Astrocyte of the cerebellum (primary cell): Measurements from ENCODE around the gene ZNF335.

Experiments
- DNase-seq: peaks from one replicate; pipeline ENCODE4 v3.0.0-alpha.2; 2011; ENCODE audit warnings: low read depth
- H3K4me3 ChIP-seq: 2 replicates; pipeline ENCODE4 v1.5.1; 2011; ENCODE audit warnings: mild to moderate bottlenecking, low read depth, low read length, moderate library complexity
- in situ Hi-C: cut with HindIII; loops from 2 replicates; pipeline ENCODE4 v1.10.0; 2017; ENCODE audit warnings: low sequenced_read_pairs
- TF ChIP-seq, protein P1 (sequence below): IDR thresholded peaks from 2 replicates; pipeline ENCODE4 v1.5.1; 2012; ENCODE audit warnings: low read length, low read depth, moderate library complexity, mild to moderate bottlenecking; ENCODE audit errors: missing control alignments

The ZNF335 gene

DNA sequence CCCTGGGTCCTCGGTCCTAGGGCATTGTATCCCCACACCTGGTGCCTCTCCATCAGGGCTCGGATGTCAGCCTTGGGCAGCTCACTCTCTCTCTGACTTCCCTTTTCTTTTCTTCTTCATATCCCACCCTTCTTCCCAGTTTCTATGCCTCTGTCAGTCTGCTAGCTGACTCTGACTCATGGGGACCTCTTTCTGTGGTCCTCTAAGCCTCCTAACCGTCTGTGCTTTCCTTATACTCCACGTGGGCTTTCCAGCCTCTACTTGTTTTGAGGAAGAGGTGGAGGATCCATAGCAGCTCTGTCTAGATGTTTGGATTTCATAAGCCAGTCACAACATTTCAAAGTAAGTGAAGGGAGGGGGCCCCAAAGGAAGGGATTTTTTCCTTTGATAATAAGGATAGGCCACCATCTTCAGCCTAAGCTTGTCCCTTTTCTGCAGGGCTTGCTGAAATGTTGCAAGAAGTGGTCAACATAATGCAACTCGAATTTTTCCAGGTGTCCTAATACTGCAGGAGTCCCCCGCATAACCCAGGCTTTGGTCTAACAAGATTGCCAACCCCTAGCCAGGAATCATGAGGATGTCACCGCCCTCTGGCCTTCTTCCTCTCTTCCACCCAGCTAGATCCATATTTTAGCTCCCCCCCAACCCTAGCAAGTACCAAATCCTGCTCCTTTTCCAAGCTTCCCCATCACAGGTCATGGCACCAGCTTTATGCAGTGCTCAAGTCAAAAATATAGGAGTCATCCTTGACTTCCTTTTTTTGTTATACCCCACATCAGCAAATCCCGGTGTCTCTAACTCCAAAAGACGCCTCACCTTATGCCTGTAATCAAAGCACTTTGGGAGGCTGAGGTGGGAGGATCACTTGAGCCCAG lies 51.3 kb downstream of the ZNF335 start:
- no peak for DNase-seq
- TF ChIP-seq, protein P1, sequence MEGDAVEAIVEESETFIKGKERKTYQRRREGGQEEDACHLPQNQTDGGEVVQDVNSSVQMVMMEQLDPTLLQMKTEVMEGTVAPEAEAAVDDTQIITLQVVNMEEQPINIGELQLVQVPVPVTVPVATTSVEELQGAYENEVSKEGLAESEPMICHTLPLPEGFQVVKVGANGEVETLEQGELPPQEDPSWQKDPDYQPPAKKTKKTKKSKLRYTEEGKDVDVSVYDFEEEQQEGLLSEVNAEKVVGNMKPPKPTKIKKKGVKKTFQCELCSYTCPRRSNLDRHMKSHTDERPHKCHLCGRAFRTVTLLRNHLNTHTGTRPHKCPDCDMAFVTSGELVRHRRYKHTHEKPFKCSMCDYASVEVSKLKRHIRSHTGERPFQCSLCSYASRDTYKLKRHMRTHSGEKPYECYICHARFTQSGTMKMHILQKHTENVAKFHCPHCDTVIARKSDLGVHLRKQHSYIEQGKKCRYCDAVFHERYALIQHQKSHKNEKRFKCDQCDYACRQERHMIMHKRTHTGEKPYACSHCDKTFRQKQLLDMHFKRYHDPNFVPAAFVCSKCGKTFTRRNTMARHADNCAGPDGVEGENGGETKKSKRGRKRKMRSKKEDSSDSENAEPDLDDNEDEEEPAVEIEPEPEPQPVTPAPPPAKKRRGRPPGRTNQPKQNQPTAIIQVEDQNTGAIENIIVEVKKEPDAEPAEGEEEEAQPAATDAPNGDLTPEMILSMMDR, result no peak
- H3K4me3 ChIP-seq, result no peak overlapping the region
- in situ Hi-C loops, result no loop called here

GRCh38 chr20:45919542-45920399 lies 52.2 kb downstream of the ZNF335 start:
- in situ Hi-C loops, result no loop called here
- DNase-seq, result peak; percentile 54
- TF ChIP-seq, protein P1, result no peak

GRCh38 chr20:45918779-45919537 lies 53.0 kb downstream of the ZNF335 start:
- in situ Hi-C loops, result no loop called here
- no peak overlapping the region for H3K4me3 ChIP-seq
- TF ChIP-seq, protein P1, result no peak
- no peak for DNase-seq

More at GRCh38 chr20:45919542-45920399, 52.2 kb downstream of the ZNF335 start:
- no peak overlapping the region for H3K4me3 ChIP-seq

DNA sequence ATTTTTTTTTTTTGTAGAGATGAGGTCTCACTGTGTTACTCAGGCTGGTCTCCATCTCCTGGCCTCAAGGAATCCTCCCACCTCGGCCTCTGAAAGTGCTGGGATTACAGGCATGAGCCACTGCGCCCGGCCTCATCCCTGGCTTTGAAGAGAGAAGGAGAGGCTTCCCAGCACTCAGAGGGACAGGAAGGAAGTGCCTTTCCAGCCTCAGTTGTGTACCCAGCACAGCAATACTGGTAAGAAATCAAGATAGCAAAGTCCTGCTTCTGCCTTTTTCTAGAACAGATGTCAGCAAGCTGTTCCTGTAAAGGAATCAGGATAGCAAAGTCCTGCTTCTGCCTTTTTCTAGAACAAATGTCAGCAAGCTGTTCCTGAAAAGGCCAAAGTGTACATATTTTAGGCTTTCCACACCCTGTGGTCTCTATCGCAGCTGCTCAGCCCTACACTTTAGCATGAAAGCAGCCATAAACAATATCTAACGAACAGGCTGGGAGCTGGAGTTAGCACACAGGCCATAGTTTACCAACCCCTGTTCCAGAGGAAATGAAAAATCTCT lies 53.7 kb downstream of the ZNF335 start:
- TF ChIP-seq, protein P1, result no peak
- H3K4me3 ChIP-seq, result no peak overlapping the region
- no peak for DNase-seq
- in situ Hi-C loops, result no loop called here

GRCh38 chr20:45917790-45918141 lies 54.2 kb downstream of the ZNF335 start:
- in situ Hi-C loops, result no loop called here
- no peak for DNase-seq
- no peak overlapping the region for H3K4me3 ChIP-seq
- TF ChIP-seq, protein P1, result no peak

- in situ Hi-C loops, result no loop called here
- DNase-seq, result no peak
- TF ChIP-seq, protein P1, result no peak
- no peak overlapping the region for H3K4me3 ChIP-seq
These were observed 58.9 kb downstream of the ZNF335 start for GRCh38 chr20:45913116-45913515.
